ENCODE data around the gene THADA.
A peak's percentile ranks its signal among the peaks of the same experiment; 100 is the strongest.

Gene THADA

GRCh38 chr2:43325107-43325811, 270.6 kb downstream of the THADA start:
- no peak overlapping the region for H3K4me3 ChIP-seq (ENCODE audit: low read depth, low read length)
- TF ChIP-seq, protein P1, sequence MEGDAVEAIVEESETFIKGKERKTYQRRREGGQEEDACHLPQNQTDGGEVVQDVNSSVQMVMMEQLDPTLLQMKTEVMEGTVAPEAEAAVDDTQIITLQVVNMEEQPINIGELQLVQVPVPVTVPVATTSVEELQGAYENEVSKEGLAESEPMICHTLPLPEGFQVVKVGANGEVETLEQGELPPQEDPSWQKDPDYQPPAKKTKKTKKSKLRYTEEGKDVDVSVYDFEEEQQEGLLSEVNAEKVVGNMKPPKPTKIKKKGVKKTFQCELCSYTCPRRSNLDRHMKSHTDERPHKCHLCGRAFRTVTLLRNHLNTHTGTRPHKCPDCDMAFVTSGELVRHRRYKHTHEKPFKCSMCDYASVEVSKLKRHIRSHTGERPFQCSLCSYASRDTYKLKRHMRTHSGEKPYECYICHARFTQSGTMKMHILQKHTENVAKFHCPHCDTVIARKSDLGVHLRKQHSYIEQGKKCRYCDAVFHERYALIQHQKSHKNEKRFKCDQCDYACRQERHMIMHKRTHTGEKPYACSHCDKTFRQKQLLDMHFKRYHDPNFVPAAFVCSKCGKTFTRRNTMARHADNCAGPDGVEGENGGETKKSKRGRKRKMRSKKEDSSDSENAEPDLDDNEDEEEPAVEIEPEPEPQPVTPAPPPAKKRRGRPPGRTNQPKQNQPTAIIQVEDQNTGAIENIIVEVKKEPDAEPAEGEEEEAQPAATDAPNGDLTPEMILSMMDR (conservative IDR thresholded peaks at IDR 0.05; ENCODE audit: low read depth, low read length) = no peak
- DNase-seq (ENCODE audit: low read depth) = no peak

- TF ChIP-seq, protein P1 (conservative IDR thresholded peaks at IDR 0.05; ENCODE audit: low read depth, low read length) = no peak
- DNase-seq (ENCODE audit: low read depth) = no peak
- no peak overlapping the region for H3K4me3 ChIP-seq (ENCODE audit: low read depth, low read length)
Measured at GRCh38 chr2:43324259-43325106, 271.4 kb downstream of the THADA start.

DNA sequence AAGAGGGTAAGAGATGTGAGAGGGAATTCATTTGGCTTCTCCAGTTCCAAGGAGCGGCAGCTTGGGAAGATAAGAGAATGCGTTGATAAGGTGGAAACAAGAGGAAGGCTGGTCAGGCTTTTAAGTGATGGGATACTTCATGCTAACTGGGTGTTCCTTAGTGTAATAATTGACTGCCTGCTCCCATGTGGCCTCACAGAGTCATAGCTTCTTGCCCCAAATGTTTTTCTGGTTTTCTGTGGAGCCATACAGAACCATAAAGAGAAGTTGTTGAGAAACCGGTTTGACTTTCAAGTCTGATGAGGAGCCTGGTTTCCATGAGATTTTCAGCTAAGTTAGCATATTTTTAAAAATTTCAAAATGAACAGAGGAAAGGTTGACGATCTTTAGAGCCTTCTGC, 272.0 kb downstream of the THADA start:
- DNase-seq (ENCODE audit: low read depth) = no peak
- TF ChIP-seq, protein P1 (conservative IDR thresholded peaks at IDR 0.05; ENCODE audit: low read depth, low read length) = no peak

GRCh38 chr2:43321446-43321845, 274.4 kb downstream of the THADA start:
- TF ChIP-seq, protein P1 (conservative IDR thresholded peaks at IDR 0.05; ENCODE audit: low read depth, low read length) = no peak
- no peak overlapping the region for H3K4me3 ChIP-seq (ENCODE audit: low read depth, low read length)
- DNase-seq (ENCODE audit: low read depth) = no peak

More for the DNA sequence above, 272.0 kb downstream of the THADA start:
- H3K4me3 ChIP-seq (ENCODE audit: low read depth, low read length) = no peak overlapping the region

DNA sequence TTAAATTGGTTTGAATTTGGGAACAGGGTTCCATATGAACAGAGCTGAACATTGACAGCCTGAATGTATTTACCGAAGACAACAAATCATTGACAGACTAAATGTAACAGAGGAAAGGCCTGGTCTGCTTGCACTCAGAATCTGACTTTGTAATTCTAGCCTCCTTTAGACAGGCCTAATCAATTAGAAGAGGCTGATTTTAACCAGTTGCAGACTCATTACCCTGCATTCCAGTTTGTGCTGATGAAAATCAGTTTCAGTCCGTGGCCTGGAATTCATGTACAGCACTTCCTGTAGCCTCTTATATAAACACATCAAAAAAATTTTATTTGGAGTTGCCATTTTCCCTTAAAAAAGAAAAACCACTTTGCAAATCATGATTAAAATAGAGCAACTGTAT, 276.3 kb downstream of the THADA start:
- no peak overlapping the region for H3K4me3 ChIP-seq (ENCODE audit: low read depth, low read length)
- no peak for DNase-seq (ENCODE audit: low read depth)
- TF ChIP-seq, protein P1 (conservative IDR thresholded peaks at IDR 0.05; ENCODE audit: low read depth, low read length) = no peak

DNA sequence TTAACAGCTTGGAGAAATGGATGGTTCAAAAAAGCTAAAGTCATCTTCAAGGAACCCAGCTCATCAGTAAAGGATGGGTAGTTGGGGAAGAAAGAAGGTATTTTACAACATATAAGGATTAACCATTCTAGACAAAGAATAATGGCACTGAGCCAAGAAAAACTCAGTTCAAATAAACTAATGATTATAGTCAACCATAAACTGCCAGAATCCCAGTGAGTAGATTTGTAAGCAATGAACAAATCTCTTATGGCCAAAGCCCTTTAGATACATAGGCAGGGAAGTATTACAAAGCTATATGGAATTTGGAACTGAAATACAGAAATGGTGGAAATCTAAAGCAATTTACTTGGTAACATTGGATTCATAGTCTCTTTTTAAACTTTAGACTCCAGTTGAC, 277.0 kb downstream of the THADA start:
- peak; percentile 68 for DNase-seq (ENCODE audit: low read depth)
- TF ChIP-seq, protein P1 (conservative IDR thresholded peaks at IDR 0.05; ENCODE audit: low read depth, low read length) = no peak
- no peak overlapping the region for H3K4me3 ChIP-seq (ENCODE audit: low read depth, low read length)
